Stomach (tissue), 9 donors: ENCODE data around the gene NPC1L1. TPM values are rescaled to one million over a fixed set of nuclear protein-coding genes. Genes with fewer than 3 reads are reported as not detected.

ENCODE experiments used
- DNase-seq, 2 donors: peaks; one replicate each; pipeline versions ENCODE4 v3.0.0 to v3.0.0-alpha.2; 2013 to 2019
- H3K27ac ChIP-seq, 5 donors: fragments of 200-600 bp in 4 of 5; sonication (generic) in 4 of 5; one replicate each; pipeline ENCODE4 v1.5.1; 2013 to 2019; ENCODE audit warnings: mild to moderate bottlenecking in 1 of 5, moderate library complexity in 1 of 5
- H3K27me3 ChIP-seq, 3 donors: fragments of 200-600 bp; sonication (generic); one replicate each; pipeline ENCODE4 v1.5.1; 2017 to 2019; ENCODE audit warnings: mixed run types in 1 of 3
- H3K36me3 ChIP-seq, 4 donors: fragments of 200-600 bp; sonication (generic); 1 replicate in 3 of 4; 2 replicates in 1 of 4; pipeline ENCODE4 v1.5.1; 2016 to 2019
- H3K4me1 ChIP-seq, 4 donors: fragments of 200-600 bp; sonication (generic); one replicate each; pipeline ENCODE4 v1.5.1; 2016 to 2019
- H3K4me3 ChIP-seq, 4 donors: fragments of 200-600 bp; sonication (generic) in 3 of 4; one replicate each; pipeline ENCODE4 v1.5.1; 2016 to 2019; ENCODE audit warnings: mild to moderate bottlenecking in 1 of 4
- H3K9me3 ChIP-seq, 4 donors: fragments of 200-600 bp; sonication (generic); one replicate each; pipeline ENCODE4 v1.5.1; 2016 to 2019
- CTCF ChIP-seq, 7 experiments: fragments of 450-650 bp in 4 of 7; fragments of 200-600 bp in 3 of 7; sonication (generic) in 3 of 7; IDR thresholded peaks; one replicate each; pipeline ENCODE4 v1.5.1; 2016 to 2019; ENCODE audit warnings: antibody characterized with exemption in 7 of 7, control low read depth in 2 of 7, mild to moderate bottlenecking in 1 of 7
- EP300 ChIP-seq: sonication (generic); formaldehyde crosslinking; IDR thresholded peaks from one replicate; pipeline ENCODE4 v1.6.1; 2017; ENCODE audit warnings: antibody characterized with exemption
- POLR2A ChIP-seq, 4 donors: fragments of 450-650 bp; IDR thresholded peaks; one replicate each; pipeline ENCODE4 v1.6.1; 2016; ENCODE audit warnings: antibody characterized with exemption in 4 of 4, control low read depth in 2 of 4, mild to moderate bottlenecking in 1 of 4, moderate library complexity in 1 of 4
- POLR2AphosphoS5 ChIP-seq, 3 donors: sonication (generic); formaldehyde crosslinking; IDR thresholded peaks; one replicate each; pipeline ENCODE4 v1.6.1; 2016; ENCODE audit warnings: antibody characterized with exemption in 3 of 3
- WGBS, 5 donors: extraction: QIAGEN DNeasy Blood & Tissue Kit in 3 of 5; methylation state at CpG; one replicate each; pipeline versions ENCODE4 v1.1.5 to v1.1.7; 2013 to 2018; 5-methylcytosine and 5-hydroxymethylcytosine counted together
- intact Hi-C: fragments of 100-400 bp; cut with DNase I; formaldehyde crosslinking; loops from one replicate; pipeline ENCODE4 v1.15.1; 2023; ENCODE audit warnings: low total_unique reads
- polyA plus RNA-seq, 3 donors: library from polyadenylated mRNA; stranded (reverse); fragments of 200-250 nt; gene quantifications; one replicate each; pipeline ENCODE4 v1.2.3, GENCODE V29; 2013
- total RNA-seq, 5 donors: library from RNA; depleted of rRNA; stranded (reverse); fragments of >200 nt; gene quantifications; one replicate each; pipeline versions ENCODE4 v1.1.0 to v1.2.3, GENCODE V29; 2014 to 2016
- donor health status: healthy with polysubstance abuse.
- donor health status: Bipolar disorder and iron deficiency.
- donor health status: healthy.

Gene NPC1L1
- total and polyA plus RNA-seq, 8 donors, result 0.12 to 4.9 (median 1.1) TPM; not detected in 3

DNA sequence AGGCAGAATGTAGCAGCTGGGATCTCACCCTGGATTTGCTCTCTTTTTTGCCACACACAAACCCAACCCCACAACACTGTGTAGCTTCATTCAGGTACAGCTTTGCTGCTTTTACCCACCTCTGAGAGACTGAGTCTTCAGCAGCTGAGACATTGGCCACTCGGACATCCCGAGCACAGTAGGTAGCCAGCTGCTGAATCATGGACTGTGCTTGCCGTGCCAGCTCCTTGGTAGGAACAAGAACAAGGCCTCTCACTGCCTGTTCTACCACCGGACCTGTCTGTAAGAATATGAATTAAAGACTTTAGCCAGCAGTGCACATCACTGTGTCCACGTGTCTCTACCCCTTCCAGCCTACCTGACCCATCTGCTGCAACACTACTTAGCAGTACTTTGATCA is 31.6 kb upstream of the NPC1L1 start:
- DNase-seq, result no peak
- H3K9me3 ChIP-seq, result no peaks in the 10 kb centered on the region
- H3K4me1 ChIP-seq, result peaks cover 15 to 38% (median 27%) of the 10 kb centered on the region in 4 donors
- intact Hi-C loops, result no loop called here
- WGBS, 5 donors, result 51 to 71% (median 57%) methylated on average over 5 of the region's 5 CpGs
- H3K27ac ChIP-seq, result peak overlapping the region in 4 of 5 donors; percentile 88 to 93 (median 92)
- peak overlapping the region; percentile 67 to 93 (median 87) for H3K4me3 ChIP-seq
- peaks cover 51 to 72% (median 65%) of the 10 kb centered on the region in 4 donors for H3K36me3 ChIP-seq
- no peak for TF ChIP-seq CTCF (IDR thresholded peaks at IDR 0.05)
- no peak for TF ChIP-seq EP300
- no peak for TF ChIP-seq POLR2A (IDR thresholded peaks at IDR 0.05)
- no peak for TF ChIP-seq POLR2AphosphoS5 (IDR thresholded peaks at IDR 0.05)
- no peaks in the 10 kb centered on the region for H3K27me3 ChIP-seq

- no peak for DNase-seq
- H3K4me3 ChIP-seq, result no peak overlapping the region
- no peak for TF ChIP-seq POLR2A (IDR thresholded peaks at IDR 0.05)
- TF ChIP-seq POLR2AphosphoS5 (IDR thresholded peaks at IDR 0.05), result no peak
- H3K27ac ChIP-seq, result no peak overlapping the region
- peaks cover 15 to 39% (median 28%) of the 10 kb centered on the region in 4 donors for H3K4me1 ChIP-seq
- WGBS, 5 donors, result 90 to 94% (median 91%) methylated on average over 8 to 9 of the region's 9 CpGs
- no peaks in the 10 kb centered on the region for H3K27me3 ChIP-seq
- intact Hi-C loops, result loop anchor here (10.0 kb wide), 2 partner anchors 75 to 325 kb away; partner anchors contain the start of gene NUDCD3
- no peaks in the 10 kb centered on the region for H3K9me3 ChIP-seq
- peaks cover 77 to 80% (median 78%) of the 10 kb centered on the region in 4 donors for H3K36me3 ChIP-seq
Measured at GRCh38 chr7:44569959-44570358, 28.8 kb upstream of the NPC1L1 start.

DNA sequence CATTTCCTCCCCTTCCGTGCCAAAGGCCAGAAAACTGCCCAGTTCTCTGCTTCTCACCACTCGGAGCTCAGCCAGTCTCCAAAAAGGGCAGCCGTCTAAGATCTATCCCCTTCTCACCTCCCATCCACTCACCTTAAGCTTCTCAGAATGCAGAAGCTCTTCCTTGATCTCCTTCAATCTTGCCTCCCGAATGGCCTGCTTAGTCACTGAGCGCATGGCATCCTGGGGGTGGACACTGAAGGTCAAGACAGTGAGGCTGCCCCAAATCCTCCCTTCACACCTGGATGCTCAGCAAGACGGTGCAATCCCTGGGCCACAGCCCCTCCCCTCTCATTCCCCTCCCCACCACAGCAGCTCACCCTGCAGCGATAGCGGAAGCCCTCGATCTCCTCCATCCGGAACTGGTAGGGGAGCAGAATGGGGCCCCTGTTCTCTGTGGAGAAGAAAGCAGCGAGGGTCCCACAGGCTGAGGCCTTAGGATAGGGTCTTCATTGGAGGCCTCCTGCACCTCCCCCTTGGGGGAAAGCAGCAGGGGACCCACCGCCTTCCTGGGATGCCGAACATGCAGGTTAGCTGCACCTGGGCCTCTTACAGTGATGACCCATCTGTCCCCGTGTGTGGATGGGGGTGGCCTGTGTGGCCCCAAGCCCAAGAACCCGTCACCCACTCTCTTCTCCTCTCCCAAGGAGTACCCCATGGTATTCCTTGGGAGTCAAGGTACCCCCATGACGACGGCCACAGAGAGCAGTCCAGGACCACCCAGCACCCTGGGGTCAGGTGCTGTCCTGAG is 27.8 kb upstream of the NPC1L1 start:
- Histone ChIP-seq H3K36me3 (peaks cover 87 to 90% (median 88%) of the 10 kb centered on the region in 4 donors), H3K9me3 (no peaks in the 10 kb centered on the region), H3K4me1 (peaks cover 10 to 30% (median 20%) of the 10 kb centered on the region in 4 donors), H3K4me3 (no peak overlapping the region), H3K27ac (no peak overlapping the region), H3K27me3 (no peaks in the 10 kb centered on the region)
- intact Hi-C loops, result loop anchor here (10.0 kb wide), 2 partner anchors 74 to 324 kb away; partner anchors contain the start of gene NUDCD3
- TF ChIP-seq CTCF (IDR thresholded peaks at IDR 0.05) (no peak), POLR2AphosphoS5 (IDR thresholded peaks at IDR 0.05) (no peak), EP300 (no peak), POLR2A (IDR thresholded peaks at IDR 0.05) (no peak)
- no peak for DNase-seq
- 90 to 94% (median 92%) methylated on average over 11 to 17 of the region's 17 CpGs for WGBS, 5 donors

GRCh38 chr7:44567884-44568283 is 26.8 kb upstream of the NPC1L1 start:
- intact Hi-C loops, result loop anchor here (10.0 kb wide), 2 partner anchors 73 to 323 kb away; partner anchors contain the start of gene NUDCD3
- no peak overlapping the region for H3K27ac ChIP-seq
- no peak overlapping the region for H3K4me3 ChIP-seq
- H3K9me3 ChIP-seq, result no peaks in the 10 kb centered on the region
- WGBS, 5 donors, result 89 to 93% (median 89%) methylated on average over 4 to 6 of the region's 6 CpGs
- no peak for DNase-seq
- H3K4me1 ChIP-seq, result peaks cover 6 to 26% (median 15%) of the 10 kb centered on the region in 4 donors
- H3K36me3 ChIP-seq, result peaks cover 87 to 98% (median 95%) of the 10 kb centered on the region in 4 donors
- TF ChIP-seq POLR2A (IDR thresholded peaks at IDR 0.05), result no peak
- TF ChIP-seq POLR2AphosphoS5 (IDR thresholded peaks at IDR 0.05), result no peak
- H3K27me3 ChIP-seq, result no peaks in the 10 kb centered on the region

DNA sequence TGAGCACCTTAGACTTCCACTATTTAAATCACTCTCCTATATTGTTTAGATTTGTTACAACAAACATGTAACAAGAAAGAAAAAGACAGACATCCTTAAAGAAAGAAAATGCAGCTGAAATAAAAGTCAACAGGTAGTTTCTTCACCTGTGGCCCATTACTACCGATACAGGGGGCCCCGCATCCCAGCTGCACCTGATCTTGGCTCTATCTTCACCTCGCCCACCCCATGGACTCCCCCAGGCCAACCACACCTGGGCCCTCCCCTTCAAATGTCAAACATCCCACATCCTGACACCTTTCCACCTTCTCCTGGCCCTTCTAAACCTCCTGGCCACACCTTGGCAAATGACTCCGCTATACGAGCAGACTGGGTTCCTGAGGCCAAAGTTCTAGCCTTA is 25.6 kb upstream of the NPC1L1 start:
- Histone ChIP-seq H3K27me3 (no peaks in the 10 kb centered on the region), H3K36me3 (peaks cover 75 to 86% (median 85%) of the 10 kb centered on the region in 4 donors), H3K4me3 (no peak overlapping the region), H3K4me1 (peaks cover 0 to 23% (median 5%) of the 10 kb centered on the region in 4 donors), H3K27ac (no peak overlapping the region), H3K9me3 (no peaks in the 10 kb centered on the region)
- intact Hi-C loops, result loop anchor here (10.0 kb wide), 2 partner anchors 72 to 322 kb away; partner anchors contain the start of gene NUDCD3
- no peak for DNase-seq
- 84 to 91% (median 89%) methylated on average over 5 of the region's 5 CpGs for WGBS, 5 donors
- no peak for TF ChIP-seq POLR2A (IDR thresholded peaks at IDR 0.05)
- no peak for TF ChIP-seq CTCF (IDR thresholded peaks at IDR 0.05)
- TF ChIP-seq EP300, result no peak
- no peak for TF ChIP-seq POLR2AphosphoS5 (IDR thresholded peaks at IDR 0.05)
